Measurements from ENCODE around the gene PRAF2. TPM values are rescaled to one million over a fixed set of nuclear protein-coding genes. Genes with fewer than 3 reads are reported as not detected.

The PRAF2 gene
- total and polyA plus RNA-seq, 2 of the 13 experiments (the other 11 are each of a cell fraction or from before 2014, with no cell fraction given) = 0.33 to 2.6 TPM

DNA sequence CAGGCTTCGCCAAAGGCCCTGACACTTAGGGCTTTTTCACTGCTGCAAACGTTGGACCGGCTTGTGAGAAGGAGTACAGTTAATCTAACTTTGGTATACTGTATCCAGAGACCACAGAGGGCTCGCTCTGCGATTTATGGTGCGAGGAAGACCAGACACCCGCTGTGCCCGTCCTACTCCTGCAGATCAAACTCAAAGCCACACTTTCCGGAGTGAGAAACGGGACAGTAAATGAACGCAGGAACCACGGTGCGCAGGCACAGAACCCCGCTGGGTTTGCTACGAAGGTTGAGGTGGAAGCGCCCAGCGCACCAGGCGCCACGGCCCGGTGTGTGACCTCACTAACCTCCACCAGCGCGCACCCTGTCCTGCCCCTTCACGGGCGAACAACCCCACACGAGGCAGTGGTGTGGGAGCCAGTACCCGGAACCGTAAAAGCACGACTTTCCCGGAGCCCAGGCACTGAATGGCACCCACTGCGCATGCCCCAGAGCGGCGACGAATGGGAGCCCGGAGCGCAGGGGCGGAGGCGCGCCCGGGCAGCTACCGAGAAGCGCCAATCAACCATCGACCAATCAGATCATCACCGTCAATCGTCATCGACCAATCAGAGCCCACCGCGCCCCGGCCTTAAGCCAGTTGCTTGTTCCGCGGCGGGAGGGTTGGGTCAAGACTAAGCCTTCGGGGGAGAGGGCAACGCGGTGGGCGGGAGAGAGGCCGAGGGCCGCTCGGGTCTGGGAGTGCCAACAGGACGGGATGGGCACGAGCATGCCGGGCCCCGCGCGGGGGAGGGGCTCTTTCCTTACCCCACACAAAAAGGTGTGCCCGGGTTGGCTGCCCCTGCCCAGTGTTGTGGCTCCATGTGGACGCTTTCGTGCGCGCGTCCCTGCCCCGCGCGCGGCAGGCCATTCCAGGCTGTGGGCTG, 27.2 kb upstream of the PRAF2 start (continued):
- TF ChIP-seq, protein P1, sequence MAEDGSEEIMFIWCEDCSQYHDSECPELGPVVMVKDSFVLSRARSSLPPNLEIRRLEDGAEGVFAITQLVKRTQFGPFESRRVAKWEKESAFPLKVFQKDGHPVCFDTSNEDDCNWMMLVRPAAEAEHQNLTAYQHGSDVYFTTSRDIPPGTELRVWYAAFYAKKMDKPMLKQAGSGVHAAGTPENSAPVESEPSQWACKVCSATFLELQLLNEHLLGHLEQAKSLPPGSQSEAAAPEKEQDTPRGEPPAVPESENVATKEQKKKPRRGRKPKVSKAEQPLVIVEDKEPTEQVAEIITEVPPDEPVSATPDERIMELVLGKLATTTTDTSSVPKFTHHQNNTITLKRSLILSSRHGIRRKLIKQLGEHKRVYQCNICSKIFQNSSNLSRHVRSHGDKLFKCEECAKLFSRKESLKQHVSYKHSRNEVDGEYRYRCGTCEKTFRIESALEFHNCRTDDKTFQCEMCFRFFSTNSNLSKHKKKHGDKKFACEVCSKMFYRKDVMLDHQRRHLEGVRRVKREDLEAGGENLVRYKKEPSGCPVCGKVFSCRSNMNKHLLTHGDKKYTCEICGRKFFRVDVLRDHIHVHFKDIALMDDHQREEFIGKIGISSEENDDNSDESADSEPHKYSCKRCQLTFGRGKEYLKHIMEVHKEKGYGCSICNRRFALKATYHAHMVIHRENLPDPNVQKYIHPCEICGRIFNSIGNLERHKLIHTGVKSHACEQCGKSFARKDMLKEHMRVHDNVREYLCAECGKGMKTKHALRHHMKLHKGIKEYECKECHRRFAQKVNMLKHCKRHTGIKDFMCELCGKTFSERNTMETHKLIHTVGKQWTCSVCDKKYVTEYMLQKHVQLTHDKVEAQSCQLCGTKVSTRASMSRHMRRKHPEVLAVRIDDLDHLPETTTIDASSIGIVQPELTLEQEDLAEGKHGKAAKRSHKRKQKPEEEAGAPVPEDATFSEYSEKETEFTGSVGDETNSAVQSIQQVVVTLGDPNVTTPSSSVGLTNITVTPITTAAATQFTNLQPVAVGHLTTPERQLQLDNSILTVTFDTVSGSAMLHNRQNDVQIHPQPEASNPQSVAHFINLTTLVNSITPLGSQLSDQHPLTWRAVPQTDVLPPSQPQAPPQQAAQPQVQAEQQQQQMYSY (CRISPR knock-in tag; IDR thresholded peaks at IDR 0.05) = no peak
- TF ChIP-seq, protein P2, sequence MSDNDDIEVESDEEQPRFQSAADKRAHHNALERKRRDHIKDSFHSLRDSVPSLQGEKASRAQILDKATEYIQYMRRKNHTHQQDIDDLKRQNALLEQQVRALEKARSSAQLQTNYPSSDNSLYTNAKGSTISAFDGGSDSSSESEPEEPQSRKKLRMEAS (IDR thresholded peaks at IDR 0.05) = peak; percentile 50; the same call in 1 of the 2 replicates
- TF ChIP-seq JARID2 (CRISPR knock-in tag; IDR thresholded peaks at IDR 0.05; ENCODE audit: insufficient replicate concordance) (no peak), SP5 (CRISPR knock-in tag; IDR thresholded peaks at IDR 0.05; ENCODE audit: borderline replicate concordance, low read depth) (no peak), GMEB1 (CRISPR knock-in tag; IDR thresholded peaks at IDR 0.05; ENCODE audit: borderline replicate concordance) (peak; percentile 23; the same call in 1 of the 2 replicates), THAP11 (CRISPR knock-in tag; IDR thresholded peaks at IDR 0.05) (0 out of 2 replicates have a peak, but pooled peaks have one; percentile 30), ATF7 (IDR thresholded peaks at IDR 0.05) (no peak), ATF7 (CRISPR knock-in tag; IDR thresholded peaks at IDR 0.05) (no peak)
- TF ChIP-seq, protein P3, sequence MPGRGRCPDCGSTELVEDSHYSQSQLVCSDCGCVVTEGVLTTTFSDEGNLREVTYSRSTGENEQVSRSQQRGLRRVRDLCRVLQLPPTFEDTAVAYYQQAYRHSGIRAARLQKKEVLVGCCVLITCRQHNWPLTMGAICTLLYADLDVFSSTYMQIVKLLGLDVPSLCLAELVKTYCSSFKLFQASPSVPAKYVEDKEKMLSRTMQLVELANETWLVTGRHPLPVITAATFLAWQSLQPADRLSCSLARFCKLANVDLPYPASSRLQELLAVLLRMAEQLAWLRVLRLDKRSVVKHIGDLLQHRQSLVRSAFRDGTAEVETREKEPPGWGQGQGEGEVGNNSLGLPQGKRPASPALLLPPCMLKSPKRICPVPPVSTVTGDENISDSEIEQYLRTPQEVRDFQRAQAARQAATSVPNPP (CRISPR knock-in tag; IDR thresholded peaks at IDR 0.05) = 0 out of 2 replicates have a peak, but pooled peaks have one; percentile 28
- TF ChIP-seq, protein P4, sequence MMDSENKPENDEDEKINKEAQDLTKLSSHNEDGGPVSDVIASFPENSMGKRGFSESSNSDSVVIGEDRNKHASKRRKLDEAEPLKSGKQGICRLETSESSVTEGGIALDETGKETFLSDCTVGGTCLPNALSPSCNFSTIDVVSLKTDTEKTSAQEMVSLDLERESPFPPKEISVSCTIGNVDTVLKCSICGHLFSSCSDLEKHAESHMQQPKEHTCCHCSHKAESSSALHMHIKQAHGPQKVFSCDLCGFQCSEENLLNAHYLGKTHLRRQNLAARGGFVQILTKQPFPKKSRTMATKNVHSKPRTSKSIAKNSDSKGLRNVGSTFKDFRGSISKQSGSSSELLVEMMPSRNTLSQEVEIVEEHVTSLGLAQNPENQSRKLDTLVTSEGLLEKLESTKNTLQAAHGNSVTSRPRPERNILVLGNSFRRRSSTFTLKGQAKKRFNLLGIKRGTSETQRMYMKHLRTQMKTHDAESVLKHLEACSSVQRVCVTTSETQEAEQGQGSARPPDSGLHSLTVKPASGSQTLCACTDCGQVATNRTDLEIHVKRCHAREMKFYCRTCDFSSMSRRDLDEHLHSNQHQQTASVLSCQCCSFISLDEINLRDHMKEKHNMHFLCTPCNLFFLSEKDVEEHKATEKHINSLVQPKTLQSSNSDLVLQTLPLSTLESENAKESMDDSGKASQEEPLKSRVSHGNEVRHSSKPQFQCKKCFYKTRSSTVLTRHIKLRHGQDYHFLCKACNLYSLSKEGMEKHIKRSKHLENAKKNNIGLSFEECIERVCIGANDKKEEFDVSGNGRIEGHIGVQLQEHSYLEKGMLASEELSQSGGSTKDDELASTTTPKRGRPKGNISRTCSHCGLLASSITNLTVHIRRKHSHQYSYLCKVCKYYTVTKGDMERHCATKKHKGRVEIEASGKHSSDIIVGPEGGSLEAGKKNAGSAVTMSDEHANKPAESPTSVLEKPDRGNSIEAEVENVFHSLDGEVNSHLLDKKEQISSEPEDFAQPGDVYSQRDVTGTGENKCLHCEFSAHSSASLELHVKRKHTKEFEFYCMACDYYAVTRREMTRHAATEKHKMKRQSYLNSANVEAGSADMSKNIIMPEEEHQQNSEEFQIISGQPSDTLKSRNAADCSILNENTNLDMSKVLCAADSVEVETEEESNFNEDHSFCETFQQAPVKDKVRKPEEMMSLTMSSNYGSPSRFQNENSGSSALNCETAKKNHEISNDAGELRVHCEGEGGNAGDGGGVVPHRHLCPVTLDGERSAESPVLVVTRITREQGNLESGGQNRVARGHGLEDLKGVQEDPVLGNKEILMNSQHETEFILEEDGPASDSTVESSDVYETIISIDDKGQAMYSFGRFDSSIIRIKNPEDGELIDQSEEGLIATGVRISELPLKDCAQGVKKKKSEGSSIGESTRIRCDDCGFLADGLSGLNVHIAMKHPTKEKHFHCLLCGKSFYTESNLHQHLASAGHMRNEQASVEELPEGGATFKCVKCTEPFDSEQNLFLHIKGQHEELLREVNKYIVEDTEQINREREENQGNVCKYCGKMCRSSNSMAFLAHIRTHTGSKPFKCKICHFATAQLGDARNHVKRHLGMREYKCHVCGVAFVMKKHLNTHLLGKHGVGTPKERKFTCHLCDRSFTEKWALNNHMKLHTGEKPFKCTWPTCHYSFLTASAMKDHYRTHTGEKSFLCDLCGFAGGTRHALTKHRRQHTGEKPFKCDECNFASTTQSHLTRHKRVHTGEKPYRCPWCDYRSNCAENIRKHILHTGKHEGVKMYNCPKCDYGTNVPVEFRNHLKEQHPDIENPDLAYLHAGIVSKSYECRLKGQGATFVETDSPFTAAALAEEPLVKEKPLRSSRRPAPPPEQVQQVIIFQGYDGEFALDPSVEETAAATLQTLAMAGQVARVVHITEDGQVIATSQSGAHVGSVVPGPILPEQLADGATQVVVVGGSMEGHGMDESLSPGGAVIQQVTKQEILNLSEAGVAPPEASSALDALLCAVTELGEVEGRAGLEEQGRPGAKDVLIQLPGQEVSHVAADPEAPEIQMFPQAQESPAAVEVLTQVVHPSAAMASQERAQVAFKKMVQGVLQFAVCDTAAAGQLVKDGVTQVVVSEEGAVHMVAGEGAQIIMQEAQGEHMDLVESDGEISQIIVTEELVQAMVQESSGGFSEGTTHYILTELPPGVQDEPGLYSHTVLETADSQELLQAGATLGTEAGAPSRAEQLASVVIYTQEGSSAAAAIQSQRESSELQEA (CRISPR knock-in tag; IDR thresholded peaks at IDR 0.05; ENCODE audit: not compliant biosample characterization) = no peak
